Fibroblast of peridontal ligament (primary cell): ENCODE data around the gene VEZF1.

Source experiments
- DNase-seq: peaks from one replicate; pipeline ENCODE4 v3.0.0-alpha.2; 2010; ENCODE audit errors: extremely low read depth

The VEZF1 gene

GRCh38 chr17:57928928-57929327, 59.1 kb downstream of the VEZF1 start:
- DNase-seq, result no peak

GRCh38 chr17:57927048-57927723, 60.9 kb downstream of the VEZF1 start:
- peak; percentile 89 for DNase-seq

GRCh38 chr17:57926723-57927047, 61.4 kb downstream of the VEZF1 start:
- DNase-seq, result no peak

- no peak for DNase-seq
Observed at GRCh38 chr17:57925361-57925990, 62.6 kb downstream of the VEZF1 start.

- no peak for DNase-seq
Observed at GRCh38 chr17:57924677-57925076, 63.4 kb downstream of the VEZF1 start.
